Measurements from ENCODE around the gene TAS2R41.

Gene TAS2R41, protein sequence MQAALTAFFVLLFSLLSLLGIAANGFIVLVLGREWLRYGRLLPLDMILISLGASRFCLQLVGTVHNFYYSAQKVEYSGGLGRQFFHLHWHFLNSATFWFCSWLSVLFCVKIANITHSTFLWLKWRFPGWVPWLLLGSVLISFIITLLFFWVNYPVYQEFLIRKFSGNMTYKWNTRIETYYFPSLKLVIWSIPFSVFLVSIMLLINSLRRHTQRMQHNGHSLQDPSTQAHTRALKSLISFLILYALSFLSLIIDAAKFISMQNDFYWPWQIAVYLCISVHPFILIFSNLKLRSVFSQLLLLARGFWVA

DNA sequence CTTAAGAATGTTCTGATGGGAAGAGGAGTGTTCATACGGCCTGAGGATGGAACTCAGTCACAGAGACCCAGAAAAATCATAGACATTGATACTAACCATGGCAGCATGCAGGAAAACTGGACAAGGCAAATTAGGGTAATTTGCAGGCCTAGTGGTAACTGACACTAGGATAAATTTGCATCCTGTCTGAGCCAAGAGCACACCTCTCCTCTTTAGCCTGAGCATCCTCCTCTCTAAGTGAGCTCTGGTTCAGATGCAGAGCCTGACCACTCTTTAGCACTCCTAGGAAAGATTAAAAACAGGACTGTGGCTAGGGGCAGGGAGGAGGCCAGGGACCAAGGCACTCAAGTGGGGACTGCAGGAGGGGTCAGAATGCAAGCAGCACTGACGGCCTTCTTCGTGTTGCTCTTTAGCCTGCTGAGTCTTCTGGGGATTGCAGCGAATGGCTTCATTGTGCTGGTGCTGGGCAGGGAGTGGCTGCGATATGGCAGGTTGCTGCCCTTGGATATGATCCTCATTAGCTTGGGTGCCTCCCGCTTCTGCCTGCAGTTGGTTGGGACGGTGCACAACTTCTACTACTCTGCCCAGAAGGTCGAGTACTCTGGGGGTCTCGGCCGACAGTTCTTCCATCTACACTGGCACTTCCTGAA is at the start of gene TAS2R41:
Gene TAS2R41, plus strand, starts transcription at position 373 of the 650 bp plus-strand sequence. Its CDS starts 0 bp downstream, at position 373.
- no peak for DNase-seq (ENCODE audit: low read depth in 2 of 2)

DNA sequence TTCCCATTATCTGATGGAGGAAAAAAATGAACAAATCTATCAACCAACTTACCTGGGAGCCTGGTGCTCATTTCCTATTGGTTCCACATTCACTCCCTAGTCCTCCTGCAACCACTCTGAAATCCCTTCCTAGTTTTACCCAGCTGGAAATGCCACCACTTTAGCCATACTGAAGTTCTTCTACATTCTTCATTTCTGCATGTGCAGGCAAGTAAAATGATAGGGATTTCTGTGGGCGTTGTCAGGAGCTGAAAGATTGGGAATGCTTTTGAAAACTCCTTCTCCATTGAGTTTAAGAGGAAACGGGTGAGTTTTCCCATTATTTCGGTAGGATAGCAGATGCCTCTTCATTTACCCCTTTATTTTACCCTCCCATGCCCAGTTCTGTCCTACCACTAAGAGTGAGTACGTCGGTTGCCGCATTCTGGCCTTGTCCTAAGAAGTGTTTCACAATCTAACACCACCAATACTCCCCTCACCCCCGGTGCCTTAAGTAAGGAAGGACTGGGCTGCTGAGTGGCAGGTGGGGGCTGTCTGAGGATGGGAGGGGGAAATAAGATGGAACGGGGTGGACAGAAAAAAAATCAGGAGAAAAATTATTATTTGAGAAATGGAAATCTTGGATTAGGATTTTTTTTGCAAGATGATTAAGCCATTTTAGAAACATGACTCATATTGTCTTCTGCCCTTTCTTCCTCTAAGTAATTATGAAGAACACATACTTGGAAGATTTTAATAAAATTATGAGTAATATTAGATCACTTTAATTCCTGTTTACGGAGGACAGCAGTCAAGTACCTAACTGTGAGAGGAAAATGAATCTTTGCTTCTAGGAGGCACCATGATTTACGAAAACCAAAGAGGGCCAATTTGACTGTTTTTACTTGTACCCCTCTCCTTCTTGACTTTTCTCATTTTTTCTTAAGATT is 47.6 kb upstream of the TAS2R41 start:
- no peak for DNase-seq (ENCODE audit: low read depth in 2 of 2)

DNA sequence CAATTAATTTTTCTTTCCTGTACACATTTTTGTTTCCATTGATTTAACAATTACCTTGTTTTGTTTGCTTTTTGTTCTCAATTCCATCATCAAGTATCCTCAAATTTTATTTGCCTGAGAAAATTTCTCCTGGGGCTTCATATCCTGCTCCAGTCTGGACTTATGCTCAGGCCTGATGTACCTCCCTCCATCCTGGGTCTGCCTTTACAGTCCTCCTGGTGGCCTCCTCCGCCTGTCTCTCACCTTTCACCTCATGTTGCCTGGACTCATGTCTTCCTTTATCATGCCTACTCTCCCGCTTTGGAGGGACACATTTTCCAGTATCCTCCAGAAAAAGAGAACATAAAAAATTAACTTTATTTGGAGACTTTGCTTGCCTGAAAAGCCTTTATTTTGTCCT is 46.6 kb upstream of the TAS2R41 start:
- no peak for DNase-seq (ENCODE audit: low read depth in 2 of 2)

DNA sequence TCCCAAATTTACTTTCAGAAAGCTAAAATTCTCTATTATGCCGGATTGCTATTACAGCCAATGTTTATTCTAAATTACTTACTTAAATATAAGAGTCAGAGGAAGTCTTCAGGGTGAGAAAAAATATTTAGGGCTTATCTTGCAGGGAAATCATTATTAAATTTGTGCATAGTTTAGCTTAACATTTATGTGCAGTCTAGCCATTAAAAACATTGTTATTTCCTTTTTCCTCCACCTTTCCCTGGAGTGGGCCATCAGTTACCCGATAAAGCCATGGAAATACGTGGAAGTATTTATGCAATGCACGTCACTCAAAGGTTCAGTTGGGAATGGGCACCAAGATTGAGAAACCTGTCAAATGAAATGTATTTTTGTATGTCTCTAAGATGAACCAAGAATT is 43.9 kb upstream of the TAS2R41 start:
- no peak for DNase-seq (ENCODE audit: low read depth in 2 of 2)

DNA sequence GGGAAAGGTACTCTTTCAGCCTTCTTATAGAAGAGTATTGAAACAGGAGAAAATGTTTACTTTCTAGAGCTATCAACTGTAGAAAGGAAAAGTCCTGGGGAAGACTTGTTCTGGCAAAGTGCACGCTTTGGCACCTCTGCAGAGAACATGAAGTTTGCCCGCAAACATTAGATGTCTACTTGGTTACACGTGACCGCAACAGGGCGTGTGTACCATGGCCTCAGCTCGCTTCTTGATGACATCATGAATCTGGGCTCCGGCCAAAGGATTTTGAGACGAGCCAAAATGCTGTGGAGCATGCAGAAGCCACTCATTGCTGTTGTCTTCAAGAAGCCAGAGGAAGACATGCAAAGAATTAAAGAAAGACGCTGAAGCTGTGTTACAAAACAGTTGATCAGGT is 43.0 kb upstream of the TAS2R41 start:
- no peak for DNase-seq (ENCODE audit: low read depth in 2 of 2)

DNA sequence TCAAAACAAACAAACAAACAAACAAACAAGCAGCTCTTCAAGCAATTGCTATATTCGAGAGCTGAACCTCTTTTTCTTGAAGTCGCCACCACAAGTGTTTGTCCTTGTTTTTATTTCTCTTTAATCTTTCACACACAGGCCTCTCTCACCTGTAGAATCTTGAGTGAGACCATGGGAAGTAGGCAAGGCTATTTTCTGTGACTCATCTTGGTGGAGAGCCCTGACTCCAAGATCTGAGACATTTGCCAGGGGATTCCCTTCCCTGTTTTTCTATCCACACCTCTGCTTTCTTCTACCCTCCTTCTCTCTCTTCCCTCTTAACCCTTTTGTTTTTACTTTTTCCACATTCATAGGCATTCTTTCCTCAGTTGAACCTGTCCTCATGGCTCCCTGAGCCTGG is 42.4 kb upstream of the TAS2R41 start:
- no peak for DNase-seq (ENCODE audit: low read depth in 2 of 2)

DNA sequence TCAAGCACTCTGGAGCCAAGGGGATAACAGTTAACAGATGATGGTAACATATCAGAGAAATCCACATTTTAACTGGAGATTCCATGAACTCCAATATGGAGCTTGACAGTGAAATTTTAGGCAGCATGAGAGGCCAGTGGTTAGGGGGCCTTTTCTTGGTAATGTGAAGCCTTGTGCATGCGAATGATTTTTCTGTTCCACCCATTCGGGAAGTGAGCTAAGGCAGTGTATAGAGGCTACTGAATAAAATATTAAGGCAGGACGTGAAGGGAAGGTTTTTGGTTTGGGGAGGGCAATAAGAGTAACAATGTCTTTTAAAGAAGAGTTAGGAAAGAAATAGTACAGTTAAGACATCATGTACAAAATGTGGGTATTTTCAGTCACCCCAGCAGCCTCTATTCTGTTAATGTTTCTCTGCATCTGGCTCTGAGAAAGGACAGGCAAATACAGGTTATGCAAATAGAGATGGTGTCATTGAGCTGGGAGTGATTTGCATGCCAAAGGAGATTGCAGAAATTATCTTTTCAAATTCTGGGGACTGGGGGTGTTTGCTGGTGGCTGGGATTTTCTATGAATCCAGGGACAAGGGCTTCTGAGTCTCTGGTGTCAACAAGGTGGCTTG is 41.2 kb upstream of the TAS2R41 start:
- no peak for DNase-seq (ENCODE audit: low read depth in 2 of 2)

DNA sequence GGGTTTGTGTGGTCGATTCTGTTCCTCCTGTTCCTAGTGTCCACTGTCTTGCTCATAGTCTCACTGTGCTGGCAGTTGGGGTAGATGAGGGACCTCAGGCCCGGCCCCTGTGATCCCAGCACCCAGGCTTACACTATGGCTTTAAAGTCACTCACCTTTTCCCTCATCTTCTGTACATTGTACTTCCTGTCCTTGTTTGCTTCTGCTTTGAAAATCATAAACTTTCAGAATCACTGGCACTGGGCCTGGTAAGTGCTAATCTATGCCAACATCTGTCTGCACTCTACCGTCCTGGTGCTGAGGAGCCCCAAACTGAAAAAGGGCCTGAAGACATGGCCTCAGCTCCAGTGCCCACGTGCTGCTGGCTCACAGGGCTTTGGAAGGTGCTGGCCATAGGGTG is 40.1 kb upstream of the TAS2R41 start:
- DNase-seq (ENCODE audit: low read depth in 2 of 2) = no peak

DNA sequence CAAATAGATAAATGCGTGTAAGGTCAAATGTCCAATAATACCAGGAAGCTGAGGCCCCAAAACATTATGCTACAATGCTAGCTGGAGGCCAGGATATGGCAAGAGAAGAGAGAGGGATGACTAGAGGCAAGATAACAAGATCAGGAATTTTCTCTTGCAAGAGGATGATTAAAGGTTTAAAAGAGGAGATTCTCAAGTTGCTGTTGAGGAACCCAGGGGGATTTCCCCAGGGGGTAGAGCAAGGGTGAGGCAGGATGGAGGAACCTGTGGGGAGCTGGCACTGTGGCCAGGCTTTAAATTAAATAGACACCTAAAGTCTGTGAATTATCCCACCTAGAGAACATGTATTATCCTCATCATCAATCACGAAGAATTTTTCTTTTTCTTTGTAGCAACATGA is 37.8 kb upstream of the TAS2R41 start:
- no peak for DNase-seq (ENCODE audit: low read depth in 2 of 2)

DNA sequence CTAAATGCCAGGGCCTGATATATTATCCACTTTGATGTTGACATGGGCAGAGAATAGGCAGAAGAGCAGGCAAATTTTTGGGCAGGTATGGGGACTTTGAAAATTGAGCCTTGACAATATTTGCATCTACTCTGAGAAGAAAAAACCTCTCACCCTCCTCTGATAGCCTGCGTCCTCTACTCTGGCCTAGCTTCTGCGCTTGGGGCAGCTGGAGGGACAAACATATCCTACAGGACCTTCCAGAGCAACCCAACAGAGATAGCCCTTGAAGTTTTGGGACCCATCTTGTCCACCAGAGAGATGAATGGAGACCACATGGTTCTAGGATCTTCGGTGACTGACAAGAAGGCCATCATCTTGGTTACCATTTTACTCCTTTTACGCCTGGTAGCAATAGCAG is 34.5 kb upstream of the TAS2R41 start, which contains the start of gene TAS2R60:
Gene TAS2R60, plus strand, starts transcription at position 301 of the 400 bp plus-strand sequence. Its CDS starts 0 bp downstream, at position 301.
- no peak for DNase-seq (ENCODE audit: low read depth in 2 of 2)

DNA sequence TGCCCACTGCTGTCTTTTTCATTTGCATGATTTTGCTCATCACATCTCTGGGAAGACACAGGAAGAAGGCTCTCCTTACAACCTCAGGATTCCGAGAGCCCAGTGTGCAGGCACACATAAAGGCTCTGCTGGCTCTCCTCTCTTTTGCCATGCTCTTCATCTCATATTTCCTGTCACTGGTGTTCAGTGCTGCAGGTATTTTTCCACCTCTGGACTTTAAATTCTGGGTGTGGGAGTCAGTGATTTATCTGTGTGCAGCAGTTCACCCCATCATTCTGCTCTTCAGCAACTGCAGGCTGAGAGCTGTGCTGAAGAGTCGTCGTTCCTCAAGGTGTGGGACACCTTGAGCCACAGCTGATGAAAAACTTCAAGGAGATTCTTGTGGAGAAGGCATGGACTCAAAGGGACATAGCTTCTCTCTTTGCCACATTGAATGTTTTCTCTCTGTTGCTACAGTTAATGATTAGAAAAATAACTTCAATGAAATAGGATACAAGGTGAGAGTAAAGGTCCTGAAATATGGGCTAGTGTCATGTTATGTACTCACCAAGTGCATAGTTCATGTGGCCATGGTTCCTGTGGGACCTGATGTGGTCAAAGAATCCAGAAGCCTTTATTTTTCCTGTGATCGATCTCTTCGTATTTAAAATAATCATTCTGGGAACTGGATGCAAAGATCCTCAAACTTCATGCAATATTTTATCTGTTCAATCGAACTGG is 33.5 kb upstream of the TAS2R41 start:
- no peak for DNase-seq (ENCODE audit: low read depth in 2 of 2)

DNA sequence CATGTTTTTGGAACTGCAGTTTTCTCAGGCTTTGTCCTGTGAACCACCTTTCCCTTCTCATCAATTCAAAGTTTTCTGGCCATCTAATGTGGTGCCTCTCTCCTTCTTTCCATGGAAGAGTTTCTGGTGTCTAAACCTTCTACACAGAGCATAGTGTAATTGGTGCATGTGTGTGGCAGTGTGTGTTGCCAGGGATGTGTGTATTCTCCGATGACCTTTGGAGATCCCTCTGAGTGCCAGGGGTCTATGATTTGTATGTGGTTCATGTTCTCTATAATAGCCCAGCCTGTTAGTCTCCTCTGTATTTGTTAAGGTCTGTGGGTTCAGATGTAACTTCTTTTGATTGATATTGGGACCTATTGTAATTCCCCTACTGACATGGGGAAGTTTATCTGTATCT is 32.9 kb upstream of the TAS2R41 start:
- no peak for DNase-seq (ENCODE audit: low read depth in 2 of 2)

DNA sequence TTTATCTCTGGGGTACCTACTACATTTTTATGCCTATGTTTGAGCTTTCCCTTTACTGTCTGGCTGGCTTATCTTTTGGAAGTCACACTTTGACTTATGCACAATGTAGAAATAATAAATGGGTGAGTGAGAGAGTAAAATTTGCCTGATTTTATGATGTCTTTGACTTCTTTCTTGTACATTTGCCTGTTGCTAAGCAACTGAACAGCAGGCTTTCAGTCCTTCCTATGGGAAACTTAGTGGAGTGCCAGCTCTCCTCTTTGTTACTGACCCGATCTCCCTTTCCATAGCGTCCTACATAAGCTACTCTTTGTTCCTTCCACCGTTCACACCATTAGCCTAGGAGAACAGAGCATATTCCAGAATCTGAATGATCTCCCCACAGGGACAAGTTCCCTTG is 30.2 kb upstream of the TAS2R41 start:
- no peak for DNase-seq (ENCODE audit: low read depth in 2 of 2)

DNA sequence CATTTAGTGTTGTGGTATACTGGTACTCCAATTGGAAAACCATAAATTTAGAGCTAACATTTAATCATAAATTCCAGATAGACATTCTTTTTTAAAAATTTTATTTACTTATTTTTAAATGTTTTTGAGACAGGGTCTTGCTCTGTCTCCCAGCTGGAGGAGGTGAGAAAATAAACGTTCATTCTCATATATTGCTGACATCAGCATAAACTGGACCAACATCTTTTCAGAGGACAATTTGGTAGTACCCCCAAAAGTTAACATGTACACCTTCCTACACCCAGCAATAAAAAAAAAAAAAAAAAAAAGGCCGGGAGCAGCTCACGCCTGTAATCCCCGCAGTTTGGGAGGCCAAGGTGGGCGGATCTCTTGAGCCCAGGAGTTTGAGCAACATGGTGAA is 29.2 kb upstream of the TAS2R41 start:
- no peak for DNase-seq (ENCODE audit: low read depth in 2 of 2)

DNA sequence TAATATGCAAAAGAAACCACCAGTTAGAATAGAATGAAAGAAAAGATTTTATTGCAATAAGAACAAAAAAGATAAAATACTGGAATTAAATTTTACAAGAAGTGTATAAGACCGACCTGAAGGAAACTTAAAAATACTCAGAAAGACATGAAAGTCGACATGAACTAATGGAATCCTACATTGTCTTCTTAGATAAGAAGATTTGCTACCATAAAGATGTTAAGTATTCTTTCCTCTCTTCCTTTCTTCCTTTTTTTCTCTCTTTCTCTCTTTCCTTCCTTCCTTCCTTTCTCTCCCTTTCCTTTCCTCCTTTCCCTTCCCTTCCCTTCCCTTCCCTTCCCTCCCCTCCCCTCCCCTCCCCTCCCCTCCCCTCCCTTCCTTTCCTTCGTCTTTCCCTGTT is 27.9 kb upstream of the TAS2R41 start:
- no peak for DNase-seq (ENCODE audit: low read depth in 2 of 2)

DNA sequence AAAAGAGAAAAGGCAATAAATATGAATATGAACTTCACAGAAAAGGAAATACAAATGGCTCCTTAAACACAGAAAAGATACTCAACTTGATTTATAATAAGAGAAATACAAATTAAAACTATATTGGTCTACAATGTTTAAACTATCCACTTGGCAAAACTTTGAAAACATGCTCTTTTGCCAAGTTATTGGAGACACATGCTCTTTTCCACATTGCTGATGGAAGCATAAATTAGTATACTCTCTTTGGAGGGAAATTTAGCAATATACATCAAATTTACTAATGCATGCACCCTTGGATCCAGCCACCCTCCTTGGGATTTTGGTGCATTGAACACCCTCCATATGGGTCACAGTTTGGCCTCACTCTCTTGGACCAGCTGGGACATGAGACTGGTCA is 26.6 kb upstream of the TAS2R41 start:
- DNase-seq (ENCODE audit: low read depth in 2 of 2) = no peak

DNA sequence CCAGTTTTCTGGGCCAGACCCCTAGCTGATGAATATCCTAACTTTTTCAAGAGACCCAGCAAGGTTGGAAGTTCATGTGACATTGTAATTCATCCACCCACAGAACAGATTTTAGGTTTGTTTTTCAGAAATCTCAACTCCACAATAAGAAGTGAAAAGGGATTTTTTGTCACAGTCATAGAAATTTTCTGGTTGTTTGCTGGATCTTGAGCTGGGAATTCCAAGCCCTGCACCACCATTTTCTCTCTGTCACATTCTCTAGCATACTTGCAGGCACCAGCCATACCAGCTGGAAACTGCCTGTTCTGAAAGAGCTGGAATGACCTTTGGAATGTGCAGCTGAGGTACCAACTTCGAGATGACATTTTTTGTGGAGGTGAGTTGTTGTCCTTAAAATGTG is 25.9 kb upstream of the TAS2R41 start:
- no peak for DNase-seq (ENCODE audit: low read depth in 2 of 2)

DNA sequence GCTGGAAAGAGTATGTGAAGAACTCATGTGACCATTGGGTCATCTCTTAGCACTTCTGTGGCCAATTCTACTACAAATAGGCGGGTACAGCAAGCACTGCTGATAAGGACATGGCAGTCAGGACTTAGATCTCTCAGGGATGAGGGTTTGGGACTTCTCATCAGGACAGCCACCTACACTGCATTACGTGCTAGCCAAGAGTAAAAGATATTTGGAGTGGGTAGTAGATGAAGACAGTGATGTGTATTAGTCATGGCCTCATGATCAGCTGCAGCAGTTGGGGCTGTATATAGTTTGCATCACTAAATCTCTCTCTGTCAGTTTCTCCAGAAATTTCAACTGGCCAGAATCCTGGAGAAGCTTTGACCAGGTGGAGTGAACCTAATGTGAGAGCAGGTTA is 25.2 kb upstream of the TAS2R41 start:
- no peak for DNase-seq (ENCODE audit: low read depth in 2 of 2)

DNA sequence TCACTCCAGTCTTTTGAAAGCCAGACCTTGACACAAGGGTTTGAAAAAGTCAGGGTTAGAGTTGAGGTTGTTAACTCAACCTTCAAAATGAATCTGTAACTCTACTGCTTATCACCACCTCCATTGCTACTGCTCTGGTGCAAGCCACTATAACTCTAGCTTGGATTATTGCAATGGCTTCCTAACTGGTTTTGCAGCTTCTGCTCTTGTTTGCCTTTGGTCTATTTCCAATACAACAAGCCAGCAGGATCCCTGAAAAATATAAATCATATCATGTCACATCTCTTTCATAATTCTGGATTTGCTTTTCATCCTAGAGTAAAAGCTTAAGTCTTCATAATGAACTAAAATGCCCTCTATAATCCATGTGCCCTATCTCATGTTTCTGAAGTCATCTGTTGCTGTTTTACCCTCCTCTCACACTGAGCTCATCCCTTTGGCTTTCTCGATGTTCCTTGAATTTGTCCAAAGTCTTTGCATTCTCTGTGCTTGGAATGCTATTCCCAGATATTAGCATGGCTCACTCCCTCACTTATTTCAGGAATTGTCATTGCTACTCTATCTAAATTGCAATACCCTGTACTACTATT is 23.5 kb upstream of the TAS2R41 start:
- no peak for DNase-seq (ENCODE audit: low read depth in 2 of 2)

DNA sequence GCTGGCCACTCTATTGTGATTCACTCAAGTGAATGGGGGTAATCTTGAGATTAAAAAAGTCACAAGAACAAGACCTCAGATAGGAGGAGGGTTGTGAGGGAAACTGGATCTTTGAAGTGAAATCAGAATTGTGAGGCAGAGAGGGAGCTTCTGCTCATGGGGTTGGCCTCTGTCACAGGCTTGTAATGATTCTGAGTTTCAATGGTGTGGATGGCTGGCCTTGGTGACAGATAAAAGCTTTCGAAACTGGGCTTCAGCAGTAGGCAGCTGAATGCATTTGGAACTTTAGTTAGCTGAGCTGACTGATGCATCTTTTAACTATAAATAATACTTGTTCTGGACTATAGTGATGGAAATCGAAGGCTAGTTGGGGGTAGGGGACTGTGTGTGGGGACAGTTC is 22.2 kb upstream of the TAS2R41 start:
- no peak for DNase-seq (ENCODE audit: low read depth in 2 of 2)

DNA sequence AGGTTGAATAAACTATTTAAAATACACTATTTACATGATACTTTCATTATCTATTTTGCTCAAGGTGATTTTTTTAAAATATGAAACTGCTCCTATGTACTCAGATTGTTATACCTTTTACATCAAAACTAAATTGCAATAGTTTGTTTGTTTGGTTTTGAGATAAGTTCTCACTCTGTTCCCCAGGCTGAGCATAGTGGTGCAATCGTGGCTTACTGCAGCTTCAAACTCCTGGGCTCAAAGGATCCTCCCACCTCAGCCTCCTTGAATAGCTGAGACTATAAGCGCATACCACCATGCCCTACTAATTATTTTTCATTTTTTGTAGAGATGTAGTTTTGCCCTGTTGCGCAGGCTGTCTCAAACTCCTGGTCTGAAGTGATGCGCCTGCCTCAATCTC is 21.7 kb upstream of the TAS2R41 start:
- no peak for DNase-seq (ENCODE audit: low read depth in 2 of 2)
